ENCODE data around the gene TEX12. TPM values are rescaled to one million over a fixed set of nuclear protein-coding genes. Genes with fewer than 3 reads are reported as not detected.

Gene TEX12
- total RNA-seq, 1 donor from 2014 or later = not detected

DNA sequence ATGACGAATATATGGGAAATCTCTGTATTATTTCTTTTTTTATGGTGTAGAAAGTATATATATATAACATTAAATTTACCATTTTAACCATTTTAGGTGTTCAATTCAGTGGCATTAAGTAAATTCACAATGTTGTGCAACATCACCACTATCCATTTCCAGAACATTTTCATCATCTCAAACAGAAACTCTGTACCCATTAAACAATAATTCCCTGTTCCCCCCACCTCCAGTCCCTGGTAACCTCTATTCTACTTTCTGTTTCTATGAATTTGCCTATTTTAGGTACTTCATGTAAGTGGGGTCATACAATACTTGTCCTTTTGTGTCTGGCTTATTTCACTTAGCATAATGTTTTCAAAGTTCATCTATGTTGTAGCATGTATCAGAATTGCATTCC, 43.7 kb downstream of the TEX12 start:
- H3K9me3 ChIP-seq = no peaks in the 10 kb centered on the region
- H3K27ac ChIP-seq = no peak overlapping the region
- H3K27me3 ChIP-seq = no peaks in the 10 kb centered on the region
- intact Hi-C loops (cut with DNase I) = no loop called here
- no peak overlapping the region for H3K4me3 ChIP-seq
- DNase-seq (ENCODE audit: low spot score in 2 of 2) = no peak
- no peaks in the 10 kb centered on the region for H3K36me3 ChIP-seq
- H3K4me1 ChIP-seq = no peaks in the 10 kb centered on the region
- TF ChIP-seq, protein P1, sequence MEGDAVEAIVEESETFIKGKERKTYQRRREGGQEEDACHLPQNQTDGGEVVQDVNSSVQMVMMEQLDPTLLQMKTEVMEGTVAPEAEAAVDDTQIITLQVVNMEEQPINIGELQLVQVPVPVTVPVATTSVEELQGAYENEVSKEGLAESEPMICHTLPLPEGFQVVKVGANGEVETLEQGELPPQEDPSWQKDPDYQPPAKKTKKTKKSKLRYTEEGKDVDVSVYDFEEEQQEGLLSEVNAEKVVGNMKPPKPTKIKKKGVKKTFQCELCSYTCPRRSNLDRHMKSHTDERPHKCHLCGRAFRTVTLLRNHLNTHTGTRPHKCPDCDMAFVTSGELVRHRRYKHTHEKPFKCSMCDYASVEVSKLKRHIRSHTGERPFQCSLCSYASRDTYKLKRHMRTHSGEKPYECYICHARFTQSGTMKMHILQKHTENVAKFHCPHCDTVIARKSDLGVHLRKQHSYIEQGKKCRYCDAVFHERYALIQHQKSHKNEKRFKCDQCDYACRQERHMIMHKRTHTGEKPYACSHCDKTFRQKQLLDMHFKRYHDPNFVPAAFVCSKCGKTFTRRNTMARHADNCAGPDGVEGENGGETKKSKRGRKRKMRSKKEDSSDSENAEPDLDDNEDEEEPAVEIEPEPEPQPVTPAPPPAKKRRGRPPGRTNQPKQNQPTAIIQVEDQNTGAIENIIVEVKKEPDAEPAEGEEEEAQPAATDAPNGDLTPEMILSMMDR (IDR thresholded peaks at IDR 0.05) = no peak

DNA sequence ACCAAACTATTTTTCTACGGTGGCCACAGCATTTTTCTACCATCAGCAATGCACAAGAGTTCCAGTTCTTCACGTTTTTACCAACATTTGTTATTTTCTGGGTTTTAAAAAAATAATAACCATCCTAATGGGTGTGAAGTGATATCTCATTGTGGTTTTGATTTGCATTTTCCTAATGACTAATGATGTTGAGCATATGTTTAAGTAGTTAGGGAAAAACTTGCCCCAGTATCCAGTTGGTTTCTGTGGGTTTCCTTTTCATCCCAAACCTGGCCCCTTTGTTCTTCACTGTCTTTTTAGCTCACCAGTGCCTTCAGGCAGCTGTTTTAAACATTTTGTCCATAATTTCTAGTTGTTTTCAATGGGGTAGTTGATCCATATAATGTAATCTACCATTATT, 44.4 kb downstream of the TEX12 start:
- H3K4me1 ChIP-seq = no peaks in the 10 kb centered on the region
- H3K27me3 ChIP-seq = no peaks in the 10 kb centered on the region
- H3K27ac ChIP-seq = no peak overlapping the region
- intact Hi-C loops (cut with DNase I) = no loop called here
- H3K4me3 ChIP-seq = no peak overlapping the region
- no peak for DNase-seq (ENCODE audit: low spot score in 2 of 2)
- TF ChIP-seq, protein P1 (IDR thresholded peaks at IDR 0.05) = no peak
- H3K9me3 ChIP-seq = no peaks in the 10 kb centered on the region
- no peaks in the 10 kb centered on the region for H3K36me3 ChIP-seq

DNA sequence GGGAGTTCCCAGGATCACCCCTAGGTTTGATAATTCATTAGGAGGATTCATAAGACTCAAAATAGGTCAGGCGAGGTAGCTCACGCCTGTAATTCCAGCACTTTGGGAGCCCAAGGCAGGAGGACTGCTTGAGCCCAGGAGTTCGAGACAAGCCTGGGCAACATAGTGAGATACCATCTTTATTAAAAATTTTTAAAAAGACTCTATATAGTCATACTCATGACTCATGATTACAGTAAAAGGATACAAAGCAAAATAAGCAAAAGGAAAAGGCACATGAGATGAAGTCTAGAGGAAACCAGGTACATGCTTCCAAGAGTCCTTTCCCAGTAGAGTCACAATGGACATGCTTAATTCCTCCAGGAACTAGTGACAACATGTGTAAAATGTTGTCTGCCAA, 45.1 kb downstream of the TEX12 start:
- intact Hi-C loops (cut with DNase I) = no loop called here
- TF ChIP-seq, protein P1 (IDR thresholded peaks at IDR 0.05) = no peak
- DNase-seq (ENCODE audit: low spot score in 2 of 2) = no peak

DNA sequence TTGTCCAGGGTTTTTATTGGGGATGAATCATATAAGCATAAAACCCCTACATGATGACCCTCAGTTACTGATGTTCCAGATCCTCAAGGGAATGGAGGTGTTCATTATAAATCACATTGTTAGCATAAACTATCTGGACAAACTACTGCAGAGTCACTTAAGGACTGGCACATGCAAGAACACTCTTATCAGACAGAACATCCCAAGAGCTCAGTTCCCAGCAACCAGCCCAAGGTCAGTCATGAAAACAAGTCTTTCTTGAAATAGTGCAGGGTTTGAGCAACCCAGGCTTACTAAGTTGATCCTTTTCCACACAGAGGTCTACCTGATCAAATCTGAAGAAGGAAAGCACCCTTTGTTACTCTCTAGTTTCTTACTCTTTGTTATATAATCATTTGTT, 45.5 kb downstream of the TEX12 start:
- no peak overlapping the region for H3K27ac ChIP-seq
- intact Hi-C loops (cut with DNase I) = no loop called here
- TF ChIP-seq, protein P1 (IDR thresholded peaks at IDR 0.05) = no peak
- no peaks in the 10 kb centered on the region for H3K4me1 ChIP-seq
- H3K36me3 ChIP-seq = peaks cover 0 to under 1% of the 10 kb centered on the region in 2 donors
- H3K4me3 ChIP-seq = no peak overlapping the region
- H3K9me3 ChIP-seq = no peaks in the 10 kb centered on the region
- no peaks in the 10 kb centered on the region for H3K27me3 ChIP-seq
- DNase-seq (ENCODE audit: low spot score in 2 of 2) = no peak

More for the DNA sequence above, 45.1 kb downstream of the TEX12 start:
- no peaks in the 10 kb centered on the region for H3K27me3 ChIP-seq
- no peak overlapping the region for H3K27ac ChIP-seq
- H3K4me1 ChIP-seq = no peaks in the 10 kb centered on the region
- no peaks in the 10 kb centered on the region for H3K9me3 ChIP-seq
- H3K4me3 ChIP-seq = no peak overlapping the region
- H3K36me3 ChIP-seq = no peaks in the 10 kb centered on the region

DNA sequence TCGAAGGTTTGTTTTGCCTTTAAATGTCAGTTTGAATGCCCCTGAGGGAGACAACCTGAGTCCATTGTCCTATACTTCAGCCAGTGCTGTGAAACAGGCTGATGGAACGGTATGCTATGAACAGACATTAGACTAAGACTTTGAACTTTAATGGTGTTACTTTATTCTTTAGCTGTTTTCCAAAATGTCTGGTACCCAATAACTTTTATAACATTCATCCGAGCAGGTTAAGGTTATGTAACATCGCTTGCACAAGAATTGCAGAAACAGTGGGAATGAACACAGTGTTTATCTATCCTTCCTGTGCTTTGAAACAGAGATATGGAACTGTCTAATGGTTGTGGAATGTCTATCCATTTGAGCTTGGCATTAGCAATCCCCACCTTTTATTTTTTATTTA, 46.6 kb downstream of the TEX12 start:
- peaks cover 0 to 3% of the 10 kb centered on the region in 2 donors for H3K36me3 ChIP-seq
- H3K4me1 ChIP-seq = no peaks in the 10 kb centered on the region
- no peak overlapping the region for H3K27ac ChIP-seq
- no peaks in the 10 kb centered on the region for H3K27me3 ChIP-seq
- no peak overlapping the region for H3K4me3 ChIP-seq
- TF ChIP-seq, protein P1 (IDR thresholded peaks at IDR 0.05) = no peak
- no peaks in the 10 kb centered on the region for H3K9me3 ChIP-seq
- intact Hi-C loops (cut with DNase I) = no loop called here
- no peak for DNase-seq (ENCODE audit: low spot score in 2 of 2)

DNA sequence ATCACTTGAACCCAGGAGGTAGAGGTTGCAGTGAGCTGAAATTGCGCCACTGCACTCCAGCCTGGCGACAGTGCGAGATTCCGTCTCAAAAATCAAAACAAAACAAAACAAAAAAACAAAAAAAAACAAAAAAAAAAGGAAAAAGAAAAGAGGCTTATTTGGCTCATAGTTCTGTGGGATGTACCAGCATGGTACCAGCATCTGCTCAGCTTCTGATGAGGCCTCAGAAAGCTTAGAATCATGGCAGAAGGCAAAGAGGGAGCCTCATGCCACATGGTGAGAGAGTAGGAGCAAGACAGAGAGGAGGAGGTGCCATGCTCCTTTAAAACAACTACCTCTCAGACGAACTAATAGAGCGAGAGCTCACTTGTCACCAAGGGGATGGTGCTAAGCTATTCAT, 48.4 kb downstream of the TEX12 start:
- Histone ChIP-seq H3K36me3 (peaks cover 0 to 3% of the 10 kb centered on the region in 2 donors), H3K9me3 (no peaks in the 10 kb centered on the region), H3K27ac (no peak overlapping the region), H3K4me3 (no peak overlapping the region), H3K4me1 (peaks cover 0 to 2% of the 10 kb centered on the region in 2 donors), H3K27me3 (no peaks in the 10 kb centered on the region)
- intact Hi-C loops (cut with DNase I) = no loop called here
- TF ChIP-seq, protein P1 (IDR thresholded peaks at IDR 0.05) = no peak
- DNase-seq (ENCODE audit: low spot score in 2 of 2) = no peak
